Measurements from ENCODE around the gene SLC2A1.

Gene SLC2A1

GRCh38 chr1:42957229-42957879, 1.3 kb downstream of the SLC2A1 start:
- H3K79me2 ChIP-seq (ENCODE audit: low read length), result peaks cover 59% of the 10 kb centered on the region
- peak overlapping the region; percentile 95 for H3K4me3 ChIP-seq (ENCODE audit: low read length)
- no peak overlapping the region for H3K27ac ChIP-seq (ENCODE audit: low read length)
- H4K20me1 ChIP-seq (ENCODE audit: insufficient read depth, low read length), result peaks cover 50% of the 10 kb centered on the region
- peak overlapping the region; percentile 80 for H3K9ac ChIP-seq (ENCODE audit: low read length)
- H3K27me3 ChIP-seq (ENCODE audit: low read depth, low read length), result no peaks in the 10 kb centered on the region; the same call in 1 of the 2 replicates
- TF ChIP-seq EZH2phosphoT487 (IDR thresholded peaks at IDR 0.05; ENCODE audit: low read depth) (no peak), CTCF (IDR thresholded peaks at IDR 0.05; ENCODE audit: low read depth, low read length) (no peak)
- peak overlapping the region; percentile 96 for H3K4me2 ChIP-seq (ENCODE audit: low read length)
- no peaks in the 10 kb centered on the region for H3K9me3 ChIP-seq (ENCODE audit: insufficient read depth, low read length)
- no peak overlapping the region for H2AFZ ChIP-seq (ENCODE audit: low read depth, low read length)
- H3K36me3 ChIP-seq (replicated peaks; ENCODE audit: low read depth, low read length), result peaks cover 16% of the 10 kb centered on the region
- peaks cover 22% of the 10 kb centered on the region for H3K4me1 ChIP-seq (ENCODE audit: low read length)

- Histone ChIP-seq H3K4me3 (ENCODE audit: low read length) (peak overlapping the region; percentile 95), H2AFZ (ENCODE audit: low read depth, low read length) (no peak overlapping the region), H3K9me3 (ENCODE audit: insufficient read depth, low read length) (no peaks in the 10 kb centered on the region), H3K4me1 (ENCODE audit: low read length) (peaks cover 22% of the 10 kb centered on the region), H3K79me2 (ENCODE audit: low read length) (peaks cover 65% of the 10 kb centered on the region), H3K4me2 (ENCODE audit: low read length) (peak overlapping the region; percentile 96), H3K36me3 (replicated peaks; ENCODE audit: low read depth, low read length) (peaks cover 18% of the 10 kb centered on the region), H4K20me1 (ENCODE audit: insufficient read depth, low read length) (peaks cover 56% of the 10 kb centered on the region), H3K9ac (ENCODE audit: low read length) (peak overlapping the region; percentile 80), H3K27ac (ENCODE audit: low read length) (no peak overlapping the region), H3K27me3 (ENCODE audit: low read depth, low read length) (no peaks in the 10 kb centered on the region; the same call in 1 of the 2 replicates)
- TF ChIP-seq EZH2phosphoT487 (IDR thresholded peaks at IDR 0.05; ENCODE audit: low read depth), result no peak
- TF ChIP-seq CTCF (IDR thresholded peaks at IDR 0.05; ENCODE audit: low read depth, low read length), result no peak
Observed at GRCh38 chr1:42956739-42957138, 1.9 kb downstream of the SLC2A1 start.

GRCh38 chr1:42955311-42956063, 3.2 kb downstream of the SLC2A1 start:
- TF ChIP-seq CTCF (IDR thresholded peaks at IDR 0.05; ENCODE audit: low read depth, low read length) (no peak), EZH2phosphoT487 (IDR thresholded peaks at IDR 0.05; ENCODE audit: low read depth) (no peak)
- Histone ChIP-seq H3K4me3 (ENCODE audit: low read length) (no peak overlapping the region), H3K4me2 (ENCODE audit: low read length) (no peak overlapping the region), H3K79me2 (ENCODE audit: low read length) (peaks cover 77% of the 10 kb centered on the region), H4K20me1 (ENCODE audit: insufficient read depth, low read length) (peaks cover 66% of the 10 kb centered on the region), H3K9me3 (ENCODE audit: insufficient read depth, low read length) (no peaks in the 10 kb centered on the region), H3K27me3 (ENCODE audit: low read depth, low read length) (no peaks in the 10 kb centered on the region; the same call in 1 of the 2 replicates), H3K36me3 (replicated peaks; ENCODE audit: low read depth, low read length) (peaks cover 24% of the 10 kb centered on the region), H3K4me1 (ENCODE audit: low read length) (peaks cover 15% of the 10 kb centered on the region), H3K27ac (ENCODE audit: low read length) (no peak overlapping the region), H2AFZ (ENCODE audit: low read depth, low read length) (no peak overlapping the region), H3K9ac (ENCODE audit: low read length) (no peak overlapping the region)

Measured in OCI-LY3 (cell line).